ENCODE data around the gene ST8SIA6.

DNA sequence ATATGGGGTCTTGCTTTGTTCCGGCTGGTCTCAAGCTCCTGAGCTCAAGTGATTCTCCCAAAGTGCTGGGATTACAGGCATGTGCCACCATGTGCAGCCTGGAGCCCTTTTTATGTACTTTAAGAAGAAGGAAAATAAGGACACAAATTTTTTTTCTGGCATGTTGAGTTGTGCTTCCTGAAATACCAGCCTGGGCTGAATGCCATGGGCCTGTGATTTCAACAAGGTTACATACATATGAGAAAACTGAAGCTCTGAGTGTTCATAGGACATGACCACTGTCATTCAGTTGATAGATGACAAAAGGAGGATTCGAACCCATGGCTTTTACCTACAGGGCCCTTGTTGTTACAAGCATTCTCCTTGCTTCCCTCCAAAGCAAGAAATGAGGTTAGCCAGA lies 36.1 kb downstream of the ST8SIA6 start:
- TF ChIP-seq EP300 (IDR thresholded peaks at IDR 0.05) (no peak), POLR2AphosphoS5 (IDR thresholded peaks at IDR 0.05) (no peak)
- TF ChIP-seq, protein P1, sequence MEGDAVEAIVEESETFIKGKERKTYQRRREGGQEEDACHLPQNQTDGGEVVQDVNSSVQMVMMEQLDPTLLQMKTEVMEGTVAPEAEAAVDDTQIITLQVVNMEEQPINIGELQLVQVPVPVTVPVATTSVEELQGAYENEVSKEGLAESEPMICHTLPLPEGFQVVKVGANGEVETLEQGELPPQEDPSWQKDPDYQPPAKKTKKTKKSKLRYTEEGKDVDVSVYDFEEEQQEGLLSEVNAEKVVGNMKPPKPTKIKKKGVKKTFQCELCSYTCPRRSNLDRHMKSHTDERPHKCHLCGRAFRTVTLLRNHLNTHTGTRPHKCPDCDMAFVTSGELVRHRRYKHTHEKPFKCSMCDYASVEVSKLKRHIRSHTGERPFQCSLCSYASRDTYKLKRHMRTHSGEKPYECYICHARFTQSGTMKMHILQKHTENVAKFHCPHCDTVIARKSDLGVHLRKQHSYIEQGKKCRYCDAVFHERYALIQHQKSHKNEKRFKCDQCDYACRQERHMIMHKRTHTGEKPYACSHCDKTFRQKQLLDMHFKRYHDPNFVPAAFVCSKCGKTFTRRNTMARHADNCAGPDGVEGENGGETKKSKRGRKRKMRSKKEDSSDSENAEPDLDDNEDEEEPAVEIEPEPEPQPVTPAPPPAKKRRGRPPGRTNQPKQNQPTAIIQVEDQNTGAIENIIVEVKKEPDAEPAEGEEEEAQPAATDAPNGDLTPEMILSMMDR (IDR thresholded peaks at IDR 0.05): no peak

Measured in sigmoid colon (tissue), 4 donors.